Colonic mucosa (tissue), 4 donors: ENCODE measurements around the gene RAPSN. TPM values are rescaled to one million over a fixed set of nuclear protein-coding genes. Genes with fewer than 3 reads are reported as not detected.

ENCODE experiments used
- DNase-seq: peaks from one replicate; pipeline ENCODE4 v3.0.0-alpha.2; 2020
- H3K27ac ChIP-seq: fragments of 200-600 bp; one replicate; pipeline ENCODE4 v1.8.0; 2021
- H3K27me3 ChIP-seq: fragments of 200-600 bp; one replicate; pipeline ENCODE4 v1.8.0; 2021
- H3K36me3 ChIP-seq: fragments of 200-600 bp; one replicate; pipeline ENCODE4 v1.8.0; 2021
- H3K4me1 ChIP-seq: fragments of 200-600 bp; one replicate; pipeline ENCODE4 v1.8.0; 2021; ENCODE audit warnings: mild to moderate bottlenecking
- H3K4me3 ChIP-seq: fragments of 200-600 bp; one replicate; pipeline ENCODE4 v1.8.0; 2021
- H3K9ac ChIP-seq, 2 donors: one replicate each; pipeline ENCODE4 v1.7.0; 2013; ENCODE audit warnings: control low read depth in 2 of 2, low read depth in 2 of 2, low read length in 2 of 2
- H3K9me3 ChIP-seq: fragments of 200-600 bp; one replicate; pipeline ENCODE4 v1.8.0; 2021
- CTCF ChIP-seq: fragments of 200-600 bp; IDR thresholded peaks from one replicate; pipeline ENCODE4 v1.8.0; 2022; ENCODE audit warnings: antibody characterized with exemption, mild to moderate bottlenecking
- intact Hi-C: fragments of 100-400 bp; cut with DNase I; formaldehyde crosslinking; loops from one replicate; pipeline ENCODE4 v1.14.1; 2022
- total RNA-seq, 2 donors: library from RNA; stranded (reverse); fragmentation: NEBNext Ultra II Directional in 1 of 2; extraction: Animal tissue kit (Norgen Biotek cat#: 25700) in 1 of 2; gene quantifications; one replicate each; pipeline ENCODE4 v1.2.1, GENCODE V29; 2021
- donor health status: healthy.
- donor health status: DM: no; HTN: no; CAD: no.
- donor health status: DM: no; HTN: no; CAD: no.

The RAPSN gene
- total RNA-seq, 2 donors from 2014 or later: not detected

DNA sequence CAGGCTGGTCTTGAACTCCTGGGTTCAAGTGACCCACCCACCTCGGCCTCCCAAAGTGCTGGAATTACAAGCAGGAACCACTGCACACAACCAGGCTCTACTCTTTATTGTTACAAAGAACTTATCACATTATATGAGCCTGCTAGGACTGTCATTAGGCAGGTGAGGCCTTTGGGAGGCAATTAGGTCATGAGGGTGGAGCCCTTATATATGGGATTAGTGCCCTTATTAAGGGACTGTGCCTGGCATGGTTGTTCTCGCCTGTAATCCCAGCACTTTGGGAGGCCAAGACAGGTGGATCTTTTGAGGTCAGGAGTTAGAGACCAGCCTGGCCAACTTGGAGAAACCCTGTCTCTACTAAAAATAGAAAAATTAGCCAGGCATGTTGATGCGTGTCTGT lies 12.2 kb downstream of the RAPSN start:
- H3K4me3 ChIP-seq: no peak overlapping the region
- no peak for TF ChIP-seq CTCF
- no peaks in the 10 kb centered on the region for H3K4me1 ChIP-seq
- intact Hi-C loops: no loop called here
- no peaks in the 10 kb centered on the region for H3K36me3 ChIP-seq
- H3K9me3 ChIP-seq: no peaks in the 10 kb centered on the region
- no peak for DNase-seq
- no peaks in the 10 kb centered on the region for H3K27me3 ChIP-seq
- no peak overlapping the region for H3K27ac ChIP-seq
- no peak overlapping the region for H3K9ac ChIP-seq

DNA sequence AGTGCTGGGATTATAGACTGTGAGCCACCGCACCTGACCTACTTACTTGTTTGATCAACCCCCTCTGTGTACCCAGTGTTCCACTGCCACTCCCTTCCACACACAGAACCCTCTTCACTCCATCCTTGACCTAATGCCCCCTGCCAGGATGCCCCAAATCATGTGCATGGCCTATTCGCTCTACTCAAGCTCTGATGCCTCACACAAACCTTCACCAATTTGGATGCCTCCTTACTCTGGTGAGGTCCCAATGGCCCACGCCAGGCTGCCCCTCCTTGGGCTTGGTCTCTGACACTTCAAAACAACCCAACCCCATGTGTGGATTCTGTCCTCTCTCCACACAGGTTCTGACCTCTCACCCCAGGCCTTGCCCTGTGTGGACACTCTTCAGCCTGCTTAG lies 13.2 kb downstream of the RAPSN start:
- Histone ChIP-seq H3K27ac (no peak overlapping the region), H3K4me3 (no peak overlapping the region), H3K27me3 (no peaks in the 10 kb centered on the region), H3K9ac (no peak overlapping the region), H3K9me3 (no peaks in the 10 kb centered on the region), H3K36me3 (no peaks in the 10 kb centered on the region), H3K4me1 (no peaks in the 10 kb centered on the region)
- TF ChIP-seq CTCF: no peak
- intact Hi-C loops: no loop called here
- DNase-seq: no peak

DNA sequence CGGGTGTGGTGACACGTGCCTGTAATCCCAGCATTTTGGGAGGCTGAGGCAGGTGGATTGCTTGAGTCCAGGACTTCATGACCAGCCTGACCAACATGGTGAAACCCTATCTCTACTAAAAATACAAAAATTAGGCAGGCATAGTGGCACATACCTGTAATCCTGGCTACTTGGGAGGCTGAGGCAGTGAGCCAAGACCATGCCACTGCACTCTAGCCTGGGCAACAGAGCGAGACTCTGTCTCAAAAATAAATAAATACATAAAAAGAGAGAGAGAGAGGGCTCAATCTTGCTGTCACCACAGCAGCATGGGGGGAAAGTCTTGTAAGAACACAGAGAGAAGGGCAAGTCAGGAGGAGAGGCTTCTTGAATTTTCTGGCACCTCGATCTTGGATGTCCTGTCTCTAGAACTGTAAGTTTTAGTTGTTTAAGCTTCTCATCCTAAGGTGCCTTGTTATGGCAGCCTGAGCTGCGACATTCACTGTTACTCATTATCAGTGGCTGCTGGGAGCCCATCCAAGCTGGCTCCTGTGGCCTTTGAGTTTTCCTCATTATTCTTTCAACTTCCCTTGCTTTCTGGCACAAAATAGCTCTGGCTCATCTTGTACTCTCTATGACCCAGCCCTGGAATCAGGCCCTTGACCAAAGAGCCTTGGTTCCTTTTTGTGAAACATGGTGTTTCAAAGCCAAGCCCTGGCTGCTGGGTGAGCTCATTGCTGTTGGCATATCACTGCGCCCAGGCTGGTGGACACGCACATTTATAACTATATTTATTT lies 14.7 kb downstream of the RAPSN start:
- H3K9ac ChIP-seq: no peak overlapping the region
- no peak for DNase-seq
- H3K4me3 ChIP-seq: no peak overlapping the region
- TF ChIP-seq CTCF: no peak
- no peak overlapping the region for H3K27ac ChIP-seq
- H3K4me1 ChIP-seq: no peaks in the 10 kb centered on the region
- intact Hi-C loops: no loop called here
- no peaks in the 10 kb centered on the region for H3K9me3 ChIP-seq
- H3K36me3 ChIP-seq: no peaks in the 10 kb centered on the region
- H3K27me3 ChIP-seq: no peaks in the 10 kb centered on the region

- no peak for DNase-seq
- Histone ChIP-seq H3K9ac (no peak overlapping the region), H3K4me3 (no peak overlapping the region), H3K4me1 (no peaks in the 10 kb centered on the region), H3K36me3 (no peaks in the 10 kb centered on the region), H3K9me3 (no peaks in the 10 kb centered on the region), H3K27me3 (no peaks in the 10 kb centered on the region), H3K27ac (no peak overlapping the region)
- no peak for TF ChIP-seq CTCF
- intact Hi-C loops: no loop called here
Observed at GRCh38 chr11:47433157-47433556, 15.8 kb downstream of the RAPSN start.

- H3K4me3 ChIP-seq: no peak overlapping the region
- no peak overlapping the region for H3K27ac ChIP-seq
- no peaks in the 10 kb centered on the region for H3K9me3 ChIP-seq
- no peak for DNase-seq
- H3K27me3 ChIP-seq: no peaks in the 10 kb centered on the region
- no peaks in the 10 kb centered on the region for H3K36me3 ChIP-seq
- TF ChIP-seq CTCF: no peak
- intact Hi-C loops: no loop called here
- H3K4me1 ChIP-seq: no peaks in the 10 kb centered on the region
- no peak overlapping the region for H3K9ac ChIP-seq
Observed at GRCh38 chr11:47431356-47432083, 17.4 kb downstream of the RAPSN start.
